IPS-18a (cell line): Measurements from ENCODE around the gene KIAA1755.

Source experiments
- H3K27ac ChIP-seq: one replicate; pipeline ENCODE4 v1.5.1; 2013; ENCODE audit warnings: low read length
- H3K27me3 ChIP-seq: one replicate; pipeline ENCODE4 v1.6.1; 2013; ENCODE audit warnings: mild to moderate bottlenecking, low read length; ENCODE audit not compliant: control insufficient read depth, insufficient read depth
- H3K36me3 ChIP-seq: one replicate; pipeline ENCODE4 v1.6.1; 2013; ENCODE audit warnings: low read depth, low read length; ENCODE audit not compliant: control insufficient read depth
- H3K4me1 ChIP-seq: one replicate; pipeline ENCODE4 v1.6.1; 2013; ENCODE audit warnings: low read depth, low read length; ENCODE audit not compliant: control insufficient read depth
- H3K4me3 ChIP-seq: one replicate; pipeline ENCODE4 v1.5.1; 2013; ENCODE audit warnings: low read length
- H3K9ac ChIP-seq: one replicate; pipeline ENCODE4 v1.6.1; 2013; ENCODE audit warnings: mild to moderate bottlenecking, low read length, moderate library complexity
- H3K9me3 ChIP-seq: one replicate; pipeline ENCODE4 v1.6.1; 2013; ENCODE audit warnings: low read depth, low read length; ENCODE audit not compliant: control insufficient read depth

Gene KIAA1755

GRCh38 chr20:38184101-38184500 is 76.4 kb downstream of the KIAA1755 start:
- no peak overlapping the region for H3K9ac ChIP-seq
- H3K4me3 ChIP-seq: no peak overlapping the region
- H3K4me1 ChIP-seq: peaks cover 2% of the 10 kb centered on the region
- no peaks in the 10 kb centered on the region for H3K36me3 ChIP-seq
- H3K27ac ChIP-seq: no peak overlapping the region
- H3K27me3 ChIP-seq: no peaks in the 10 kb centered on the region
- no peaks in the 10 kb centered on the region for H3K9me3 ChIP-seq

- Histone ChIP-seq H3K9me3 (no peaks in the 10 kb centered on the region), H3K9ac (no peak overlapping the region), H3K27me3 (no peaks in the 10 kb centered on the region), H3K4me1 (no peaks in the 10 kb centered on the region), H3K27ac (no peak overlapping the region), H3K36me3 (no peaks in the 10 kb centered on the region), H3K4me3 (no peak overlapping the region)
Measured at GRCh38 chr20:38181971-38182370, 78.6 kb downstream of the KIAA1755 start.

GRCh38 chr20:38181207-38181801 is 79.2 kb downstream of the KIAA1755 start:
- no peak overlapping the region for H3K4me3 ChIP-seq
- no peaks in the 10 kb centered on the region for H3K36me3 ChIP-seq
- no peak overlapping the region for H3K9ac ChIP-seq
- no peaks in the 10 kb centered on the region for H3K27me3 ChIP-seq
- H3K9me3 ChIP-seq: no peaks in the 10 kb centered on the region
- H3K27ac ChIP-seq: no peak overlapping the region
- no peaks in the 10 kb centered on the region for H3K4me1 ChIP-seq

GRCh38 chr20:38180781-38181180 is 79.8 kb downstream of the KIAA1755 start:
- H3K4me1 ChIP-seq: no peaks in the 10 kb centered on the region
- no peaks in the 10 kb centered on the region for H3K9me3 ChIP-seq
- no peak overlapping the region for H3K9ac ChIP-seq
- H3K27me3 ChIP-seq: no peaks in the 10 kb centered on the region
- no peak overlapping the region for H3K4me3 ChIP-seq
- no peaks in the 10 kb centered on the region for H3K36me3 ChIP-seq
- no peak overlapping the region for H3K27ac ChIP-seq

GRCh38 chr20:38179846-38180245 is 80.7 kb downstream of the KIAA1755 start:
- Histone ChIP-seq H3K36me3 (no peaks in the 10 kb centered on the region), H3K4me1 (no peaks in the 10 kb centered on the region), H3K27ac (no peak overlapping the region), H3K4me3 (no peak overlapping the region), H3K9ac (no peak overlapping the region), H3K9me3 (no peaks in the 10 kb centered on the region), H3K27me3 (no peaks in the 10 kb centered on the region)

- Histone ChIP-seq H3K4me3 (no peak overlapping the region), H3K27me3 (no peaks in the 10 kb centered on the region), H3K4me1 (no peaks in the 10 kb centered on the region), H3K27ac (no peak overlapping the region), H3K9ac (no peak overlapping the region), H3K9me3 (no peaks in the 10 kb centered on the region), H3K36me3 (no peaks in the 10 kb centered on the region)
Measured at GRCh38 chr20:38178581-38178980, 82.0 kb downstream of the KIAA1755 start.

GRCh38 chr20:38178065-38178491 is 82.5 kb downstream of the KIAA1755 start:
- no peak overlapping the region for H3K9ac ChIP-seq
- no peak overlapping the region for H3K27ac ChIP-seq
- H3K9me3 ChIP-seq: no peaks in the 10 kb centered on the region
- H3K36me3 ChIP-seq: no peaks in the 10 kb centered on the region
- no peaks in the 10 kb centered on the region for H3K27me3 ChIP-seq
- no peaks in the 10 kb centered on the region for H3K4me1 ChIP-seq
- H3K4me3 ChIP-seq: no peak overlapping the region

GRCh38 chr20:38177201-38177600 is 83.3 kb downstream of the KIAA1755 start:
- H3K4me3 ChIP-seq: no peak overlapping the region
- H3K36me3 ChIP-seq: no peaks in the 10 kb centered on the region
- H3K9ac ChIP-seq: no peak overlapping the region
- H3K27me3 ChIP-seq: no peaks in the 10 kb centered on the region
- no peak overlapping the region for H3K27ac ChIP-seq
- H3K9me3 ChIP-seq: no peaks in the 10 kb centered on the region
- H3K4me1 ChIP-seq: no peaks in the 10 kb centered on the region

GRCh38 chr20:38175304-38176180 is 85.0 kb downstream of the KIAA1755 start:
- Histone ChIP-seq H3K4me1 (no peaks in the 10 kb centered on the region), H3K9ac (no peak overlapping the region), H3K27me3 (no peaks in the 10 kb centered on the region), H3K9me3 (no peaks in the 10 kb centered on the region), H3K36me3 (no peaks in the 10 kb centered on the region), H3K27ac (no peak overlapping the region), H3K4me3 (no peak overlapping the region)

- H3K27me3 ChIP-seq: no peaks in the 10 kb centered on the region
- no peak overlapping the region for H3K4me3 ChIP-seq
- no peak overlapping the region for H3K9ac ChIP-seq
- H3K4me1 ChIP-seq: no peaks in the 10 kb centered on the region
- no peaks in the 10 kb centered on the region for H3K36me3 ChIP-seq
- H3K9me3 ChIP-seq: no peaks in the 10 kb centered on the region
- no peak overlapping the region for H3K27ac ChIP-seq
Measured at GRCh38 chr20:38173237-38174156, 87.0 kb downstream of the KIAA1755 start.

- Histone ChIP-seq H3K4me1 (no peaks in the 10 kb centered on the region), H3K9me3 (no peaks in the 10 kb centered on the region), H3K9ac (no peak overlapping the region), H3K27ac (no peak overlapping the region), H3K36me3 (no peaks in the 10 kb centered on the region), H3K4me3 (no peak overlapping the region), H3K27me3 (no peaks in the 10 kb centered on the region)
Measured at GRCh38 chr20:38172408-38172807, 88.1 kb downstream of the KIAA1755 start.
